Peyer's patch (tissue), 4 donors: ENCODE data around the gene TRABD. TPM values are rescaled to one million over a fixed set of nuclear protein-coding genes. Genes with fewer than 3 reads are reported as not detected.
"Not testable (repeated sequence)": the region's sequence is repeated elsewhere in the genome, so short reads cannot be mapped to it uniquely, and the experiment has no call there.

Source experiments
- DNase-seq, 3 donors: peaks; one replicate each; pipeline ENCODE4 v3.0.0-alpha.2; 2017 to 2019
- H3K27ac ChIP-seq, 4 donors: fragments of 200-600 bp; sonication (generic); one replicate each; pipeline ENCODE4 v1.5.1; 2016 to 2019
- H3K27me3 ChIP-seq, 2 donors: fragments of 200-600 bp; sonication (generic); one replicate each; pipeline ENCODE4 v1.5.1; 2019
- H3K36me3 ChIP-seq, 3 donors: fragments of 200-600 bp; sonication (generic); one replicate each; pipeline ENCODE4 v1.5.1; 2016 to 2019
- H3K4me1 ChIP-seq, 4 donors: fragments of 200-600 bp; sonication (generic); one replicate each; pipeline ENCODE4 v1.5.1; 2016 to 2019
- H3K4me3 ChIP-seq, 4 donors: fragments of 200-600 bp; sonication (generic); 1 replicate in 3 of 4; 2 replicates in 1 of 4; pipeline ENCODE4 v1.5.1; 2016 to 2019; ENCODE audit warnings: mild to moderate bottlenecking in 1 of 4
- H3K9me3 ChIP-seq, 4 donors: fragments of 200-600 bp; sonication (generic); one replicate each; pipeline ENCODE4 v1.5.1; 2016 to 2019; ENCODE audit warnings: mild to moderate bottlenecking in 1 of 4
- POLR2A ChIP-seq, 2 donors: fragments of 450-650 bp; IDR thresholded peaks; one replicate each; pipeline ENCODE4 v1.5.1; 2017; ENCODE audit warnings: antibody characterized with exemption in 2 of 2, mild to moderate bottlenecking in 2 of 2, moderate library complexity in 2 of 2
- total RNA-seq, 4 donors: library from RNA; depleted of rRNA; stranded (reverse); fragments of >200 nt; gene quantifications; one replicate each; pipeline ENCODE4 v1.1.0, GENCODE V29; 2016
- TF ChIP-seq, protein P1 (sequence below), 6 experiments: fragments of 450-650 bp in 4 of 6; fragments of 200-600 bp in 2 of 6; sonication (generic) in 1 of 6; IDR thresholded peaks; one replicate each; pipeline ENCODE4 v1.5.1; 2017 to 2019; ENCODE audit warnings: antibody characterized with exemption in 6 of 6, mild to moderate bottlenecking in 3 of 6, moderate library complexity in 1 of 6

TRABD gene
- total RNA-seq, 4 donors from 2014 or later, result 44.0 to 111 (median 86.3) TPM

DNA sequence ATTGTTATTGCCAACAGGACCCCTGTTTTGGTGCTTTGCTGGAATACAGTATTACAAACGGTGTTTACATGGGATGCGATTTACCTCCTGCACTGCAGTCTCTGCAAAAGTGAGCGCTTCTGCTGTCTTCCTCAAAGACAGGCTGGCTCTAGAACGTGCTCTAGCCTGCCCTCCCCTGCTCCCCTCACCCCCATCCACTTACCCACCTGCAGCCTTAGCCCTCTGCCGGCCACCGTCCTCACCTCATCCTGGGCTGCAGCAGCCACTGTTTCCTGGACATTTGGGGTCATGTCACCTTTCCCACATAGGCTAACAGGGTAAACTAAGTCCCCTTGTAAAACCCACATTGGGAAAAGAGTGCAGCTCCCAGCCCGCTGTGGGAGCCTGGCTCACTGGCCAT, 24.8 kb upstream of the TRABD start:
- H3K4me3 ChIP-seq, result no peak overlapping the region
- H3K27ac ChIP-seq, result no peak overlapping the region
- H3K9me3 ChIP-seq, result no peaks in the 10 kb centered on the region
- no peaks in the 10 kb centered on the region for H3K4me1 ChIP-seq
- no peaks in the 10 kb centered on the region for H3K27me3 ChIP-seq
- H3K36me3 ChIP-seq, result no peaks in the 10 kb centered on the region
- TF ChIP-seq POLR2A (IDR thresholded peaks at IDR 0.05), result no peak
- TF ChIP-seq, protein P1, sequence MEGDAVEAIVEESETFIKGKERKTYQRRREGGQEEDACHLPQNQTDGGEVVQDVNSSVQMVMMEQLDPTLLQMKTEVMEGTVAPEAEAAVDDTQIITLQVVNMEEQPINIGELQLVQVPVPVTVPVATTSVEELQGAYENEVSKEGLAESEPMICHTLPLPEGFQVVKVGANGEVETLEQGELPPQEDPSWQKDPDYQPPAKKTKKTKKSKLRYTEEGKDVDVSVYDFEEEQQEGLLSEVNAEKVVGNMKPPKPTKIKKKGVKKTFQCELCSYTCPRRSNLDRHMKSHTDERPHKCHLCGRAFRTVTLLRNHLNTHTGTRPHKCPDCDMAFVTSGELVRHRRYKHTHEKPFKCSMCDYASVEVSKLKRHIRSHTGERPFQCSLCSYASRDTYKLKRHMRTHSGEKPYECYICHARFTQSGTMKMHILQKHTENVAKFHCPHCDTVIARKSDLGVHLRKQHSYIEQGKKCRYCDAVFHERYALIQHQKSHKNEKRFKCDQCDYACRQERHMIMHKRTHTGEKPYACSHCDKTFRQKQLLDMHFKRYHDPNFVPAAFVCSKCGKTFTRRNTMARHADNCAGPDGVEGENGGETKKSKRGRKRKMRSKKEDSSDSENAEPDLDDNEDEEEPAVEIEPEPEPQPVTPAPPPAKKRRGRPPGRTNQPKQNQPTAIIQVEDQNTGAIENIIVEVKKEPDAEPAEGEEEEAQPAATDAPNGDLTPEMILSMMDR (IDR thresholded peaks at IDR 0.05), result no peak
- no peak for DNase-seq

DNA sequence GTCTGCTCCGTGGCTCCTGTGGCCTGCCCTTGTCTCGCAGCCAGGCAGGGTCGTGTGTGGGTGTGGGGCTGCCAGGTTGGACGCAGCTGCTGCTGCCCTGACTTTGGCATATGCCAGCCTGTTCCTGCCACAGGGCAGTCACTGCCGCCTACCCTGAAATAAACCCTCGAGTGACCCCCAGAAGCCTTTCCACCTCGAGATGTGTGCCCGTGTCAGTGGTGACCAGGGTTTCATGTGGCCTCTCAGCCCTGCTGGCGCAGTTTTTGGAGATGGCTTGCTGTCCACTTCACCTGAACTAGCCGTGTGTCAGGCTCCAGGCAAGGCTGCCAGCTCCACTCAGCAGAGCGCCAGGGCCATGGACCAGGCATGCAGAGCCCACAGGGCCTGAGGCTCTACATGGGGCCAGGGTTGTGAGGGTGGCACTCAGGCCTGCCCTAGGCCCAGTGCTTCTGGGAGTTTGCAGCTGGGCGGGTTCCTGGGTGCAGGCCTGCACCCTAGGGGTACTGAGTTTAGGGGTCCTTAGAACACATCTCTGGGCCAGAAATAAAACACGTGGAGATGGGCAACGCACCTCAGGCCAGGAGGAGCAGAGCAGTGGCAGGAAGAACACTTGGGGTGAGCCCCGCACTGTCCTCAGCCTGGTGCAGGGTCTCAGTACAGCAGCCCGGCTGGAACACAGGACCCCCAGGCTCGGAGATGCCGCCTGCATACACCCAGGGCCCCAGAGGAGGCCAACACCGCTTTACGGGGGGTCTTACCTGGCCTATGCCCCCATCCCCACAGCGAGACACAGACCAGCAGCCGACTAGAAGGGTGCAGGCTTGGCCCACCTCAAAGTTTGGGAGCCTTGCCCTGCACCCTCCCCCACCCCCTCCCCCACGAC, 24.0 kb upstream of the TRABD start:
- TF ChIP-seq POLR2A (IDR thresholded peaks at IDR 0.05), result no peak
- TF ChIP-seq, protein P1 (IDR thresholded peaks at IDR 0.05), result no peak
- Histone ChIP-seq H3K4me3 (no peak overlapping the region), H3K4me1 (no peaks in the 10 kb centered on the region), H3K27ac (no peak overlapping the region), H3K9me3 (no peaks in the 10 kb centered on the region), H3K36me3 (no peaks in the 10 kb centered on the region), H3K27me3 (no peaks in the 10 kb centered on the region)
- no peak for DNase-seq

DNA sequence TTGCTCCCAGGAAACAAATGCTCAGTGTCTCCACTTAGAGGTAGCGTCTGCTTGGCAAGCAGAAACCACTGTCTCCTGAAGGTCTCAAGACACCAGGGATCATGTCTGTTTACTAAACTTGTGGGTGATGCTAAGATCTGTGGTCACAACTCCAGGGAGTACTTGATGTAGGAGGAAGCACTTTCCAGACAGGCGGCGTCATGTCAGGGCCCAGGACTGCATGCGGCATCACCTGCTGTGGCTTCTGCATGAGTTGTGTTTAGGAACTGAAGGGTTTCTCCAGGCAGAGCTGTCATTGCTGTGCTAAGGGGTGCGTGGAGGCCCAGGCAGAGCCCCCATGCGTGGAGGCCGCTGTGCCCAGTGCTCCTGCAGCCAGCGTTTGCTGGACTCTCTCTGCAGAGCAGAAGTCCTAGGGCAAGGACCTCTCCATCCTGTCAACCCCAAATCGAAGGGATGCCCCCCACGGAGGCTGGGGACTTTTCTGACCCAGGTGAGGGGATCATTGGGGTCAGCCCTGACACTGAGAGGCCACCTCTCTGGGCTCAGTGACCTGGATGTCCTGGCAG, 23.2 kb upstream of the TRABD start:
- no peak overlapping the region for H3K27ac ChIP-seq
- peak in 1 of 3 donors; percentile 34 for DNase-seq
- no peaks in the 10 kb centered on the region for H3K27me3 ChIP-seq
- no peaks in the 10 kb centered on the region for H3K36me3 ChIP-seq
- H3K4me1 ChIP-seq, result no peaks in the 10 kb centered on the region
- no peak for TF ChIP-seq POLR2A (IDR thresholded peaks at IDR 0.05)
- TF ChIP-seq, protein P1 (IDR thresholded peaks at IDR 0.05), result no peak
- H3K9me3 ChIP-seq, result no peaks in the 10 kb centered on the region
- no peak overlapping the region for H3K4me3 ChIP-seq

DNA sequence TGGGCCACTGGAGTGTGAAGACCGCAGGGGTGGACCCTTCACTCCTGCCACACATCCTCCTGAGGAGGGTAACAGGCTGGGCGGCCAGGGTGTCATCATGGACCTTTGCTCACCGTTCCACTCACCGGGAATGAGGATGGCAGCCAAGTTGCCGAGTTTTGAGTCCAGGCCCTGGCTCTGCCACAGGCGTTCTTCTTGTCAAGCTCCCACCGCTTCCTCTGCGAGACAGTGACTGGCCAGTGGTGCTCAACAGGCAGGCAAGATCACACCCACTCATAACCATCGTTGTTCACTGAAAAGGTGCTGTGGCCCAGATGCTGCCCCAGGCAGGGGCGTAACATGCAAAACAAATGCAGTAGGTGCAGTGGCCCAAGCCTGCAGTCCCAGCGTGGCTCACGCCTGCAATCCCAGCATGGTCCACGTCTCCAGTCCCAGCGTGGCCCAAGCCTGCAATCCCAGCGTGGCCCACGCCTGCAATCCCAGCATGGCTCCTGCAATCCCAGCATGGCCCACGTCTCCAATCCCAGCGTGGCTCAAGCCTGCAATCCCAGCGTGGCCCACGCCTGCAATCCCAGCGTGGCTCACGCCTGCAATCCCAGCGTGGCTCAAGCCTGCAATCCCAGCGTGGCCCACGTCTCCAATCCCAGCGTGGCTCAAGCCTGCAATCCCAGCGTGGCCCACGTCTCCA, 20.1 kb upstream of the TRABD start:
- Histone ChIP-seq H3K9me3 (no peaks in the 10 kb centered on the region), H3K36me3 (no peaks in the 10 kb centered on the region), H3K4me1 (peaks cover 0 to 9% (median 4%) of the 10 kb centered on the region in 4 donors), H3K27me3 (peaks cover 0 to 8% of the 10 kb centered on the region in 2 donors), H3K27ac (no peak overlapping the region), H3K4me3 (no peak overlapping the region)
- TF ChIP-seq POLR2A (IDR thresholded peaks at IDR 0.05), result no peak
- TF ChIP-seq, protein P1 (IDR thresholded peaks at IDR 0.05), result no peak
- no peak for DNase-seq

DNA sequence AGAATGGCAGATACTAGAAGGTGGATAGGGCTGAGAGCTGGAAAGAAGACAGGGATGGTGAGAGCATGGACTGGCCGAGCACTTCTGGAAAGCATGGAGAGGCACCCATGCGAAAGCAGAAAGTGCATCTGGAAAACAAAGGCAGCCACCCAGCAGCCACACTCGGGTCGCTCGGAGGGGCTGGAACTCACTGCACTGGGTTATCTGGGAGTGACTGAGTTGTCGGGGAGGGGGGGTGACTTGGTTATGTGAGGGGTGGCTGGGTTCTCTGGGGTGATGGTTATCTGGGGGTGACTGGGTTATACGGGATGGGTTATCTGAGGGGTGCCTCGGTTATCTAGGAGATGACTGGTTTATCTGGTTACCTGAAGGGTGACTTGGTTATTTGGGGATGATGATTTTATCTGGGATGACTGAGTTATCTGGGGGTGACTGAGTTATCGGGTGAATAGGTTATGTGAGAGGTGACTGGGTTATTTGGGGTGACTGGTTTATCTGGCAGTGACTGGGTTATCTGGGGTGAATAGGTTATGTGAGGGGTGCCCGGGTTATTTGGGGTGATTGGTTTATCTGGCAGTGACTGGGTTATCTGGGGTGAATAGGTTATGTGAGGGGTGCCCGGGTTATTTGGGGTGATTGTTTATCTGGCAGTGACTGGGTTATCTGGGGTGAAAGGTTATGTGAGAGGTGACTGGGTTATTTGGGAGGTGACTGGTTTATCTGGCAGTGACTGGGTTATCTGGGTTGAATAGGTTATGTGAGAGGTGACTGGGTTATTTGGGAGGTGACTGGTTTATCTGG, 17.8 kb upstream of the TRABD start:
- DNase-seq, result peak in 1 of 3 donors; percentile 40
- Histone ChIP-seq H3K27ac (no peak overlapping the region), H3K9me3 (no peaks in the 10 kb centered on the region), H3K4me1 (peaks cover 0 to 14% (median 4%) of the 10 kb centered on the region in 4 donors), H3K27me3 (peaks cover 0 to 18% of the 10 kb centered on the region in 2 donors), H3K36me3 (no peaks in the 10 kb centered on the region), H3K4me3 (no peak overlapping the region)
- no peak for TF ChIP-seq POLR2A (IDR thresholded peaks at IDR 0.05)
- TF ChIP-seq, protein P1 (IDR thresholded peaks at IDR 0.05), result no peak

DNA sequence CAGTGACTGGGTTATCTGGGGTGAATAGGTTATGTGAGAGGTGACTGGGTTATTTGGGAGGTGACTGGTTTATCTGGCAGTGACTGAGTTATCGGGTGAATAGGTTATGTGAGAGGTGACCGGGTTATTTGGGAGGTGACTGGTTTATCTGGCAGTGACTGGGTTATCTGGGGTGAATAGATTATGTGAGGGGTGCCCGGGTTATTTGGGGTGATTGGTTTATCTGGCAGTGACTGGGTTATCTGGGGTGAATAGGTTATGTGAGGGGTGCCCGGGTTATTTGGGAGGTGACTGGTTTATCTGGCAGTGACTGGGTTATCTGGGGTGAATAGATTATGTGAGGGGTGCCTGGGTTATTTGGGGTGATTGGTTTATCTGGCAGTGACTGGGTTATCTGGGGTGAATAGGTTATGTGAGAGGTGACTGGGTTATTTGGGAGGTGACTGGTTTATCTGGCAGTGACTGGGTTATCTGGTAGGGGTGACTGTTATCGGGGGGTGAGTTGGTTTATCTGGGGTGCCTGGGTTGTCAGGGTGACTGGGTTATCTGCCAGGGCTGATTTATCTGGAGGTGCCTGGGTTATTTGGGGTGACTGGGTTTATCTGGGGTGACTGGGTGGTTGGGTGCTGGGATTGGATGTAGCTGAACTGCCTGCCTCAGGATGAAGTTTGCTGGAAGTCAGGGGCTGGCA, 17.1 kb upstream of the TRABD start:
- H3K27me3 ChIP-seq, result peaks cover 0 to 18% of the 10 kb centered on the region in 2 donors
- H3K4me1 ChIP-seq, result peaks cover 0 to 14% (median 4%) of the 10 kb centered on the region in 4 donors
- DNase-seq, result not testable (repeated sequence)

More for the DNA sequence above, 17.1 kb upstream of the TRABD start:
- not testable (repeated sequence) for H3K4me3 ChIP-seq, H3K27ac ChIP-seq, H3K9me3 ChIP-seq, H3K36me3 ChIP-seq
